BLaER1 (cell line): ENCODE data around the gene CFAP57.

ENCODE experiments used
- H3K27ac ChIP-seq: shearing (Covaris generic); formaldehyde crosslinking; 2 replicates; pipeline ENCODE4 v1.8.1; 2022
- H3K27me3 ChIP-seq: shearing (Covaris generic); formaldehyde crosslinking; 2 replicates; pipeline ENCODE4 v1.8.1; 2022
- H3K36me3 ChIP-seq: shearing (Covaris generic); formaldehyde crosslinking; 2 replicates; pipeline ENCODE4 v1.8.1; 2022
- H3K4me1 ChIP-seq: shearing (Covaris generic); formaldehyde crosslinking; 2 replicates; pipeline ENCODE4 v1.8.1; 2022
- H3K4me2 ChIP-seq: shearing (Covaris generic); formaldehyde crosslinking; 2 replicates; pipeline ENCODE4 v1.8.1; 2022
- H3K4me3 ChIP-seq: shearing (Covaris generic); formaldehyde crosslinking; 2 replicates; pipeline ENCODE4 v1.8.1; 2022
- H3K9ac ChIP-seq: shearing (Covaris generic); formaldehyde crosslinking; 2 replicates; pipeline ENCODE4 v1.8.1; 2022
- H3K9me3 ChIP-seq: shearing (Covaris generic); formaldehyde crosslinking; 2 replicates; pipeline ENCODE4 v1.8.1; 2022
- H4K20me1 ChIP-seq: shearing (Covaris generic); formaldehyde crosslinking; 2 replicates; pipeline ENCODE4 v1.8.1; 2022
- Cebpa-rat ChIP-seq: shearing (Covaris generic); IDR thresholded peaks from 2 replicates; pipeline ENCODE4 v1.8.1; 2022

The CFAP57 gene

GRCh38 chr1:43140583-43140982 lies 31.5 kb upstream of the CFAP57 start:
- no peaks in the 10 kb centered on the region for H3K27me3 ChIP-seq
- no peaks in the 10 kb centered on the region for H4K20me1 ChIP-seq
- no peaks in the 10 kb centered on the region for H3K36me3 ChIP-seq
- no peak overlapping the region for H3K4me3 ChIP-seq
- no peaks in the 10 kb centered on the region for H3K9me3 ChIP-seq
- no peaks in the 10 kb centered on the region for H3K4me1 ChIP-seq
- no peak overlapping the region for H3K9ac ChIP-seq
- no peak overlapping the region for H3K27ac ChIP-seq
- no peak overlapping the region for H3K4me2 ChIP-seq
- no peak for TF ChIP-seq Cebpa-rat

GRCh38 chr1:43143441-43143888 lies 28.7 kb upstream of the CFAP57 start:
- Histone ChIP-seq H3K4me1 (no peaks in the 10 kb centered on the region), H3K36me3 (no peaks in the 10 kb centered on the region), H3K4me2 (no peak overlapping the region), H3K27ac (no peak overlapping the region), H3K27me3 (no peaks in the 10 kb centered on the region), H3K4me3 (no peak overlapping the region), H4K20me1 (no peaks in the 10 kb centered on the region), H3K9ac (no peak overlapping the region), H3K9me3 (no peaks in the 10 kb centered on the region)
- TF ChIP-seq Cebpa-rat, result no peak

GRCh38 chr1:43144237-43144636 lies 27.9 kb upstream of the CFAP57 start:
- H3K4me2 ChIP-seq, result no peak overlapping the region

GRCh38 chr1:43147625-43148327 lies 24.4 kb upstream of the CFAP57 start:
- H4K20me1 ChIP-seq, result no peaks in the 10 kb centered on the region
- no peak overlapping the region for H3K9ac ChIP-seq
- no peak overlapping the region for H3K4me2 ChIP-seq
- H3K4me1 ChIP-seq, result no peaks in the 10 kb centered on the region
- H3K4me3 ChIP-seq, result no peak overlapping the region
- H3K36me3 ChIP-seq, result no peaks in the 10 kb centered on the region
- no peak for TF ChIP-seq Cebpa-rat
- H3K27me3 ChIP-seq, result no peaks in the 10 kb centered on the region
- no peaks in the 10 kb centered on the region for H3K9me3 ChIP-seq
- no peak overlapping the region for H3K27ac ChIP-seq

More at GRCh38 chr1:43144237-43144636, 27.9 kb upstream of the CFAP57 start:
- Histone ChIP-seq H3K36me3 (no peaks in the 10 kb centered on the region), H4K20me1 (no peaks in the 10 kb centered on the region), H3K9me3 (no peaks in the 10 kb centered on the region), H3K4me3 (no peak overlapping the region), H3K9ac (no peak overlapping the region), H3K27ac (no peak overlapping the region), H3K27me3 (no peaks in the 10 kb centered on the region), H3K4me1 (no peaks in the 10 kb centered on the region)
- no peak for TF ChIP-seq Cebpa-rat

GRCh38 chr1:43149889-43150288 lies 22.2 kb upstream of the CFAP57 start:
- no peaks in the 10 kb centered on the region for H3K9me3 ChIP-seq
- no peaks in the 10 kb centered on the region for H4K20me1 ChIP-seq
- H3K27me3 ChIP-seq, result no peaks in the 10 kb centered on the region
- H3K27ac ChIP-seq, result no peak overlapping the region
- H3K9ac ChIP-seq, result no peak overlapping the region
- no peaks in the 10 kb centered on the region for H3K4me1 ChIP-seq
- TF ChIP-seq Cebpa-rat, result no peak
- no peak overlapping the region for H3K4me2 ChIP-seq
- no peak overlapping the region for H3K4me3 ChIP-seq
- no peaks in the 10 kb centered on the region for H3K36me3 ChIP-seq

- H3K4me1 ChIP-seq, result peaks cover 8% of the 10 kb centered on the region
- no peaks in the 10 kb centered on the region for H3K36me3 ChIP-seq
- no peak overlapping the region for H3K27ac ChIP-seq
- H3K27me3 ChIP-seq, result no peaks in the 10 kb centered on the region
- TF ChIP-seq Cebpa-rat, result no peak
- no peak overlapping the region for H3K4me3 ChIP-seq
- H3K9me3 ChIP-seq, result no peaks in the 10 kb centered on the region
- no peaks in the 10 kb centered on the region for H4K20me1 ChIP-seq
- H3K4me2 ChIP-seq, result no peak overlapping the region
- H3K9ac ChIP-seq, result no peak overlapping the region
Measured at GRCh38 chr1:43152866-43153265, 19.3 kb upstream of the CFAP57 start.

- no peak for TF ChIP-seq Cebpa-rat
- Histone ChIP-seq H4K20me1 (no peaks in the 10 kb centered on the region), H3K36me3 (no peaks in the 10 kb centered on the region), H3K4me1 (peaks cover 8% of the 10 kb centered on the region), H3K27ac (no peak overlapping the region), H3K4me2 (no peak overlapping the region), H3K9me3 (no peaks in the 10 kb centered on the region), H3K4me3 (no peak overlapping the region), H3K27me3 (no peaks in the 10 kb centered on the region), H3K9ac (no peak overlapping the region)
Measured at GRCh38 chr1:43153443-43153842, 18.7 kb upstream of the CFAP57 start.

- no peaks in the 10 kb centered on the region for H3K9me3 ChIP-seq
- no peaks in the 10 kb centered on the region for H3K27me3 ChIP-seq
- H3K4me1 ChIP-seq, result peaks cover 8% of the 10 kb centered on the region
Measured at GRCh38 chr1:43156026-43156425, 16.1 kb upstream of the CFAP57 start.

GRCh38 chr1:43165162-43165561 lies 7.0 kb upstream of the CFAP57 start:
- Histone ChIP-seq H3K27me3 (no peaks in the 10 kb centered on the region), H3K4me1 (peaks cover 3% of the 10 kb centered on the region), H4K20me1 (peaks cover 24% of the 10 kb centered on the region; the same call in 1 of the 2 replicates), H3K9ac (no peak overlapping the region), H3K36me3 (peaks cover 79% of the 10 kb centered on the region), H3K4me2 (no peak overlapping the region), H3K9me3 (no peaks in the 10 kb centered on the region), H3K4me3 (no peak overlapping the region), H3K27ac (no peak overlapping the region)
- no peak for TF ChIP-seq Cebpa-rat

More at GRCh38 chr1:43156026-43156425, 16.1 kb upstream of the CFAP57 start:
- TF ChIP-seq Cebpa-rat, result no peak
- Histone ChIP-seq H3K4me2 (no peak overlapping the region), H3K4me3 (no peak overlapping the region), H3K9ac (no peak overlapping the region), H4K20me1 (no peaks in the 10 kb centered on the region), H3K27ac (no peak overlapping the region), H3K36me3 (no peaks in the 10 kb centered on the region)

GRCh38 chr1:43165765-43166164 lies 6.4 kb upstream of the CFAP57 start:
- Histone ChIP-seq H4K20me1 (peaks cover 30% of the 10 kb centered on the region; the same call in 1 of the 2 replicates), H3K27me3 (no peaks in the 10 kb centered on the region), H3K4me3 (no peak overlapping the region), H3K4me2 (no peak overlapping the region), H3K36me3 (peaks cover 85% of the 10 kb centered on the region), H3K9ac (no peak overlapping the region), H3K9me3 (no peaks in the 10 kb centered on the region), H3K27ac (no peak overlapping the region), H3K4me1 (peaks cover 9% of the 10 kb centered on the region)
- no peak for TF ChIP-seq Cebpa-rat
